ENCODE results near the gene CNR1.

- no peak for TF ChIP-seq CTCF (IDR thresholded peaks at IDR 0.05 in 8 of 11, conservative IDR thresholded peaks at IDR 0.05 in 3 of 11)
- TF ChIP-seq POLR2AphosphoS5 (IDR thresholded peaks at IDR 0.05) = no peak
Measured at GRCh38 chr6:88115307-88115706, 50.8 kb downstream of the CNR1 start.
